HepG2 (cell line): ENCODE data around the gene ACD. TPM values are rescaled to one million over a fixed set of nuclear protein-coding genes. Genes with fewer than 3 reads are reported as not detected.

Experiments
- ARNT ChIP-seq: fragments of 450-650 bp; IDR thresholded peaks from 2 replicates; pipeline ENCODE4 v1.6.1; 2017
- ATRX ChIP-seq: sonication (generic); formaldehyde crosslinking; IDR thresholded peaks from 2 replicates; pipeline ENCODE4 v1.4.0; 2020; ENCODE audit warnings: missing genetic modification reagents, borderline replicate concordance
- BCL6 ChIP-seq: IDR thresholded peaks from 2 replicates; pipeline ENCODE4 v1.6.1; 2016; ENCODE audit warnings: missing genetic modification reagents, missing compliant biosample characterization
- CBX1 ChIP-seq: IDR thresholded peaks from one replicate; pipeline ENCODE4 v1.6.1; 2016; ENCODE audit warnings: antibody characterized with exemption, low read depth
- CTCF ChIP-seq: sonication (generic); formaldehyde crosslinking; IDR thresholded peaks from 2 replicates; pipeline ENCODE4 v1.5.0; 2020; ENCODE audit warnings: mild to moderate bottlenecking, missing genetic modification reagents, moderate library complexity
- DMTF1 ChIP-seq: sonication (generic); formaldehyde crosslinking; IDR thresholded peaks from 2 replicates; pipeline ENCODE4 v1.4.0; 2020; ENCODE audit warnings: mild to moderate bottlenecking, missing genetic modification reagents
- FOXA1 ChIP-seq, 2 experiments: fragments of 450-650 bp in 1 of 2; sonication (generic) in 1 of 2; formaldehyde crosslinking in 1 of 2; IDR thresholded peaks; 2 replicates each; pipeline versions ENCODE4 v1.4.0 to v1.6.1; 2016 to 2020; ENCODE audit warnings: missing genetic modification reagents in 1 of 2
- KDM5B ChIP-seq: sonication (generic); formaldehyde crosslinking; IDR thresholded peaks from 2 replicates; pipeline ENCODE4 v1.4.0; 2020; ENCODE audit warnings: missing genetic modification reagents, mild to moderate bottlenecking, borderline replicate concordance
- MTF1 ChIP-seq: sonication (generic); formaldehyde crosslinking; IDR thresholded peaks from 2 replicates; pipeline ENCODE4 v1.5.0; 2020; ENCODE audit warnings: missing genetic modification reagents
- SNRNP70 ChIP-seq: fragments of 200-400 bp; formaldehyde crosslinking; IDR thresholded peaks from 2 replicates; pipeline ENCODE4 v1.6.1; 2017; ENCODE audit warnings: mild to moderate bottlenecking, low read depth, low read length, moderate library complexity
- SSRP1 ChIP-seq: IDR thresholded peaks from 2 replicates; pipeline ENCODE4 v1.6.1; 2016; ENCODE audit warnings: control low read depth
- STAT5B ChIP-seq: sonication (generic); formaldehyde crosslinking; IDR thresholded peaks from 2 replicates; pipeline ENCODE4 v1.4.0; 2020; ENCODE audit warnings: missing genetic modification reagents
- TAF15 ChIP-seq: fragments of 200-400 bp; formaldehyde crosslinking; IDR thresholded peaks from one replicate; pipeline ENCODE4 v1.6.1; 2018; ENCODE audit warnings: mild to moderate bottlenecking, low read depth, low read length; ENCODE audit not compliant: poor library complexity, severe bottlenecking
- TBX3 ChIP-seq: fragments of 450-650 bp; IDR thresholded peaks from 2 replicates; pipeline ENCODE4 v1.6.1; 2017; ENCODE audit warnings: antibody characterized with exemption, mild to moderate bottlenecking, inconsistent platforms, borderline replicate concordance
- TCF7L2 ChIP-seq: IDR thresholded peaks from 2 replicates; pipeline ENCODE4 v1.6.1; 2011; ENCODE audit warnings: mild to moderate bottlenecking, low read depth, low read length, moderate library complexity
- TEAD3 ChIP-seq: optimal IDR thresholded peaks from 2 replicates; pipeline ENCODE3; 2016; ENCODE audit warnings: borderline replicate concordance
- ZBTB1 ChIP-seq: sonication (generic); formaldehyde crosslinking; IDR thresholded peaks from 2 replicates; pipeline ENCODE4 v1.4.0; 2020; ENCODE audit warnings: missing genetic modification reagents, borderline replicate concordance
- ZFY ChIP-seq: sonication (generic); formaldehyde crosslinking; IDR thresholded peaks from 2 replicates; pipeline ENCODE4 v1.4.0; 2020; ENCODE audit warnings: missing genetic modification reagents
- ZNF225 ChIP-seq: sonication (generic); formaldehyde crosslinking; IDR thresholded peaks from 2 replicates; pipeline ENCODE4 v1.4.0; 2020; ENCODE audit warnings: mild to moderate bottlenecking, missing genetic modification reagents
- ZNF256 ChIP-seq: sonication (generic); formaldehyde crosslinking; conservative IDR thresholded peaks from 2 replicates; pipeline ENCODE4 v1.4.0; 2020; ENCODE audit warnings: missing genetic modification reagents
- ZNF260 ChIP-seq: sonication (generic); formaldehyde crosslinking; IDR thresholded peaks from 2 replicates; pipeline ENCODE4 v1.4.0; 2020; ENCODE audit warnings: missing genetic modification reagents, low read depth, mild to moderate bottlenecking, borderline replicate concordance
- ZNF432 ChIP-seq: sonication (generic); formaldehyde crosslinking; IDR thresholded peaks from 2 replicates; pipeline ENCODE4 v1.5.0; 2020; ENCODE audit warnings: missing genetic modification reagents, mild to moderate bottlenecking, borderline replicate concordance
- ZNF543 ChIP-seq: sonication (generic); formaldehyde crosslinking; IDR thresholded peaks from 2 replicates; pipeline ENCODE4 v1.4.0; 2020; ENCODE audit warnings: mild to moderate bottlenecking, missing genetic modification reagents
- polyA plus RNA-seq, 8 experiments: library from polyadenylated mRNA; depleted of rRNA in 3 of 8; stranded (reverse) in 7 of 8; unstranded in 1 of 8; fragments of >200 nt; fragmentation: Illumina TruSeq in 4 of 8; extraction: Trizol in 4 of 8; gene quantifications; 2 replicates each; pipeline versions ENCODE4 v1.2.1 to v1.2.3, GENCODE V29; 2011 to 2016; ENCODE audit warnings: low read depth in 4 of 8, missing spikeins in 1 of 8, mixed read lengths in 1 of 8; ENCODE audit not compliant: insufficient read depth in 1 of 8
- total RNA-seq, 5 experiments: library from RNA; depleted of rRNA; stranded (reverse); fragments of >200 nt; fragmentation: Illumina TruSeq; extraction: Trizol; gene quantifications; 2 replicates each; pipeline ENCODE4 v1.2.3, GENCODE V29; 2016; ENCODE audit warnings: low read depth in 1 of 5

Gene ACD
- total and polyA plus RNA-seq, 2 of the 13 experiments (the other 11 are each of a cell fraction or from before 2014, with no cell fraction given) = 32.6 to 38.3 TPM

- TF ChIP-seq DMTF1 (no peak), ZNF256 (CRISPR knock-in tag) (no peak; the same call in 1 of the 2 replicates), CBX1 (no peak), TEAD3 (no peak), ARNT (no peak), ZNF260 (CRISPR knock-in tag) (no peak; the same call in 1 of the 2 replicates), ZNF543 (CRISPR knock-in tag) (peak; percentile 91), KDM5B (peak; percentile 58; the same call in 1 of the 2 replicates), STAT5B (CRISPR knock-in tag) (0 out of 2 replicates have a peak, but pooled peaks have one; percentile 26), MTF1 (CRISPR knock-in tag) (no peak), BCL6 (CRISPR knock-in tag) (no peak), ZFY (CRISPR knock-in tag) (peak; percentile 95), SNRNP70 (no peak), TAF15 (no peak), ZNF225 (CRISPR knock-in tag) (peak; percentile 88), TCF7L2 (no peak), ZNF432 (CRISPR knock-in tag) (0 out of 2 replicates have a peak, but pooled peaks have one; percentile 47), CTCF (CRISPR knock-in tag) (peak; percentile 21), FOXA1 (IDR thresholded peaks at IDR 0.05) (no peak), FOXA1 (CRISPR knock-in tag; IDR thresholded peaks at IDR 0.05) (0 out of 2 replicates have a peak, but pooled peaks have one; percentile 11), TBX3 (peak; percentile 80; the same call in 1 of the 2 replicates), ZBTB1 (CRISPR knock-in tag) (0 out of 2 replicates have a peak, but pooled peaks have one; percentile 50), ATRX (CRISPR knock-in tag) (no peak), SSRP1 (CRISPR knock-in tag) (peak; percentile 97)
Measured at GRCh38 chr16:67659675-67660563, at the start of gene ACD (continued).
